DND-41 (cell line): ENCODE results near the gene UGGT2.

Experiments
- EZH2 ChIP-seq: IDR thresholded peaks from 3 replicates; pipeline ENCODE4 v1.6.1; 2012; ENCODE audit warnings: borderline replicate concordance, low read depth, mild to moderate bottlenecking, moderate library complexity, low read length, inconsistent platforms; ENCODE audit not compliant: severe bottlenecking
- TF ChIP-seq, protein P1 (sequence below): IDR thresholded peaks from 2 replicates; pipeline ENCODE4 v1.5.1; 2012; ENCODE audit warnings: borderline replicate concordance, low read length, moderate library complexity, mild to moderate bottlenecking; ENCODE audit not compliant: poor library complexity, severe bottlenecking; ENCODE audit errors: extremely low read depth

GRCh38 chr13:96052656-96053002 lies 572 bp downstream of the UGGT2 start:
- TF ChIP-seq, protein P1, sequence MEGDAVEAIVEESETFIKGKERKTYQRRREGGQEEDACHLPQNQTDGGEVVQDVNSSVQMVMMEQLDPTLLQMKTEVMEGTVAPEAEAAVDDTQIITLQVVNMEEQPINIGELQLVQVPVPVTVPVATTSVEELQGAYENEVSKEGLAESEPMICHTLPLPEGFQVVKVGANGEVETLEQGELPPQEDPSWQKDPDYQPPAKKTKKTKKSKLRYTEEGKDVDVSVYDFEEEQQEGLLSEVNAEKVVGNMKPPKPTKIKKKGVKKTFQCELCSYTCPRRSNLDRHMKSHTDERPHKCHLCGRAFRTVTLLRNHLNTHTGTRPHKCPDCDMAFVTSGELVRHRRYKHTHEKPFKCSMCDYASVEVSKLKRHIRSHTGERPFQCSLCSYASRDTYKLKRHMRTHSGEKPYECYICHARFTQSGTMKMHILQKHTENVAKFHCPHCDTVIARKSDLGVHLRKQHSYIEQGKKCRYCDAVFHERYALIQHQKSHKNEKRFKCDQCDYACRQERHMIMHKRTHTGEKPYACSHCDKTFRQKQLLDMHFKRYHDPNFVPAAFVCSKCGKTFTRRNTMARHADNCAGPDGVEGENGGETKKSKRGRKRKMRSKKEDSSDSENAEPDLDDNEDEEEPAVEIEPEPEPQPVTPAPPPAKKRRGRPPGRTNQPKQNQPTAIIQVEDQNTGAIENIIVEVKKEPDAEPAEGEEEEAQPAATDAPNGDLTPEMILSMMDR = no peak
- TF ChIP-seq EZH2 = no peak
